ENCODE measurements around the gene CSAG2.

CSAG2 gene

GRCh38 chrX:152658302-152658701 is 50.8 kb downstream of the CSAG2 start:
- DNase-seq, result no peak
